HG03139 (cell line): ENCODE measurements around the gene FAP.

ENCODE experiments used
- ATAC-seq: cut with Tn5 transposase; IDR thresholded peaks from one replicate; pipeline ENCODE4 v1.9.1; 2021; ENCODE audit not compliant: unreplicated experiment

Gene FAP

GRCh38 chr2:162243294-162243693 is at the start of gene FAP:
FAP (minus strand) TSS chr2:162243445; CDS start chr2:162243327, 118 bp downstream.
- ATAC-seq, result no peak

- ATAC-seq, result no peak
Observed at GRCh38 chr2:162291748-162292147, 48.5 kb upstream of the FAP start.

- no peak for ATAC-seq
Observed at GRCh38 chr2:162282765-162283425, 39.6 kb upstream of the FAP start.

GRCh38 chr2:162280654-162281053 is 37.4 kb upstream of the FAP start:
- ATAC-seq, result no peak

GRCh38 chr2:162277381-162277780 is 34.1 kb upstream of the FAP start:
- no peak for ATAC-seq

- ATAC-seq, result no peak
Observed at GRCh38 chr2:162267996-162268395, 24.8 kb upstream of the FAP start.

- no peak for ATAC-seq
Observed at GRCh38 chr2:162267496-162267895, 24.3 kb upstream of the FAP start.

DNA sequence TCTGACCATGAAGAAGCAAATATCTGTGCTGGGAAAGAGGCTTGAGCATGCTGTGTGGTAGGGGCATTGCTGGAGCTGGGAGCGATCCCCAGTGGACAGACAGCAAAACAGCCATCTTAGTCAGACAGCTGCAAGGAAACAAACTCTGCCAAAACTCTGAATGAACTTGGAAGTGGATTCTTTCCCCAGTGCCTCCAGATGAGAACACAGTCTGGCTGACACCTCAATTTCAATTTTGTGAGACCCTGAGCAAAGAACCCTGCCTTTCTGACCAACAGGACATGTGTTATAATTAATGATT is 23.2 kb upstream of the FAP start:
- no peak for ATAC-seq

DNA sequence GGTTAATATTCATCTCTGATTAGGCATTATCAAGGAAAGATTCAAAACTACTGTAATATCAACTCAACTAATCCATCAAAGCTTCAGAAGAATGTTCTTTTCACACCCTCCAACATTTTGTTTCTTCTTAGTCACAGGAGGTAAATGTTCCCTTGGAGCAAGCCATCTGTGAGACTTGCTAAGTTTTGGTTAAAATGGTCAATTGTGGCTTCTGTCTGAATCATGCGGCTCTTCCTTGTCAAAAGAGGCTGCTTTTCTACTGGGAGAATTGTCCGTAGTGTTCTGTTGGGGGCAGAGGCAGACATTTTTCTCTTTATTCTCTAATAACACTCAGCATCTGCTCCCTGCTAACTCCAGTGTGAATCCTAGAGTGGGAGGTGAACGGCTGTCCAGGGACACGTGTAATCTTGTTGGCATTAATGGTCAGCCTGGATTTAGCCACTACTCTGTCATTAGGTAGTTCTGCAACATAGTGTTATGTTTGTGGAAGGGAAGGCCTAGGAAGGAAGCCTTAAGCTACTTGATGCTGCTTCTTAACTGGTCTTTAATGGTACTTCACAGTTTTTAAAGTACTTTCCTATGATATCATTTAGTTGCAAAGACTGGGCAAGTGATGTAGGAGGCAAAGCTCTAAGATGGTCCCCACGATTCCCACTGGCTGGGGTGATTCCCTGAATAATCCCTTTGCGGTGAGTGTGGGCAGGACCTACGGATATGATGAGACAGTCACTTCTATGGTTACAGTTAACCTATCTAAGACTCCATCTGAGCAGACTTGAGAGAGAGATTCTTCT is 22.6 kb upstream of the FAP start:
- no peak for ATAC-seq

GRCh38 chr2:162261032-162261945 is 18.0 kb upstream of the FAP start:
- peak; percentile 54 for ATAC-seq

GRCh38 chr2:162258686-162259085 is 15.4 kb upstream of the FAP start:
- no peak for ATAC-seq

DNA sequence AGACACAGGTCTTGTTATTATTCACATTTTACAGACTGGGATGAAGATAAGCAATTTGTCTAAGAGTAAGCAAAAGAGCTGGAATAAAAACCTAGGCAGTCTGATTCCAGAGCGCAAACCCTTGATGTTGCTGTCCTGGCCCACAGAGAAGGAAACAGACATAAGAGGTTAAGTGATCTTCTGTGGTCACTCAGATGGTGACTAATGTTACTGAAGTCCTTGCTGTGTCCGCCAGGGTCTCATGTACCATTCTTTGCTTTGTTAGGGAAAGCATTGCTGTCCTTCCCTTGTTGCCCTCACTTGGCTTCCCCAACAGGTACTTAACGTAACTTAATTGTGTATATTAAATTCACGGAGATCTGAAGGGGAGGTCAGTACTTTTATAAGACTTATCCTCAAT is 14.9 kb upstream of the FAP start:
- no peak for ATAC-seq

GRCh38 chr2:162257425-162257824 is 14.2 kb upstream of the FAP start:
- ATAC-seq, result no peak

- ATAC-seq, result no peak
Observed at GRCh38 chr2:162256591-162256991, 13.3 kb upstream of the FAP start.

GRCh38 chr2:162254236-162254871 is 11.1 kb upstream of the FAP start:
- no peak for ATAC-seq

DNA sequence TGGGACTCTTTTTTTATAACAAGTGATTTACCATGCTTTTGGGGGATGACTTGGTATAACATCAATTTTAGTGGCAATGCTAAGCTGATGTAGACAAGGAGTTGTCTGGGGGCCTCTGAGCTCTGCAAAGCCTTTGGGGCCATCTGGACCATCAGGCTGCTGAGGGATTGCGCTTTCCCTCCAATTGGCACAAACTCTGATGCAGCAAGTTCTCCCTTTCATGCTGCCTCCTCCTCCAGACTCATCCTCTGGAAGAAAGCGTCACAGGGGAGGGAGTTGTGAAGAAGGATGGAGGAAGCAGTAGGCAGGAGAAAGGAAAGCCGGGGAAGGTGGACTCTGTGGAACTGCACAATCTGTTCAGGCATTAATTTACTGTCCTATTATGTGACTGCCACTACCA is 10.2 kb upstream of the FAP start:
- no peak for ATAC-seq

DNA sequence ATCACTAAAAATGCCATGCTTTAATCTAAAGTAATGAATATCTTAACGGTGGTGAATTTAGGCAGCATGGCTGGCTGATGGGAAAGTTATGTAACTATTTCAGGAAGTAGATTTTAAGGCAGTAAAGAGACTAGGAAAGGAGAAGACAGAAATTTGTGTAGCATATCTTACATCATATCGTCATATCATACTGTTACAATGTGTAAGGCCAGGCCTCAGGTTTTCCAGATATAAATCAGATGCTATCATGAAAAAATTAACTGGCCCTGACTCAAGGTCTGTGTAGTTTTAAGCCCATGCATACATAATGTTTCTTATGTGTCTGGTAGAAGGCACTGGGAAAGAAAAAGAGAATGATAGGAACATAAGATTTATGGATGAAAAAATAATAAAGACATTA is 8.9 kb upstream of the FAP start:
- no peak for ATAC-seq

DNA sequence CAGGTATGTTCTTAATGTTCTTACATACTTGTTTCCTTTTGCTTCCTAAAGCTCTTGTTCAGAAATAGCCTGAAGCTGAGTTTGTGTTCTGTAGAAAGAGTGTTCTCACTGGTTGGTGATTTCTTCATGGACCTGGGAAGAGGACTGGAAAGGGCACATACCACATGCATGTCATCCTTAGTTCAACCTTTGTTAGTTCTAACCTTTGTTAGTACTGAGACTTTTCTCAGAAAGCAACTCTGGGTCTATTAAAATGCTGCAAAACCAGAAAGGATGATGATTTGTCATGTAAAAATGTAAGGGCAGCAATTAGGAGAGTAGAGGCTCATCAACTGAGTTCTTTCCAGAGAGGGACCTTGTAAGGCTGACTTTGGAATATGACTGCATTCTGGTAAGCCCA is 2.5 kb upstream of the FAP start:
- ATAC-seq, result no peak

DNA sequence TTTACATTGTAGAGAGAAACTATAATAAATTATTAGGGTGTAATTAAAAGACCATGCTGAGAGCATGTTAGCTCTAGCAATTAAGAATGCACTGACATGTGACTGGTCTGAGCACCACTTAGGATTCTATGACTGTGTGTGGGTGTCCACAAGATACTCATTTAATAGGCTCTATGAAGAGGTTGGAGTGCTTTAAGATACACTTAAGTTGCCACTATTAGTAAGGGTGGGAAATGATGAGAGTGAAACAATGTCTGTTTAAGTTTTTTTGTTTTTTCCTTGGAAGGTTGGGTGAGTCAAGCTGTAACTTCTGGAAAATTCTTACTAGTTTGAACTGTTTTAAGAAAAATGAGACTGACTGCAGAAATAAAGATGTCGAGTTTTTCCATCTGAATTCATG is 1.8 kb upstream of the FAP start:
- ATAC-seq, result no peak

DNA sequence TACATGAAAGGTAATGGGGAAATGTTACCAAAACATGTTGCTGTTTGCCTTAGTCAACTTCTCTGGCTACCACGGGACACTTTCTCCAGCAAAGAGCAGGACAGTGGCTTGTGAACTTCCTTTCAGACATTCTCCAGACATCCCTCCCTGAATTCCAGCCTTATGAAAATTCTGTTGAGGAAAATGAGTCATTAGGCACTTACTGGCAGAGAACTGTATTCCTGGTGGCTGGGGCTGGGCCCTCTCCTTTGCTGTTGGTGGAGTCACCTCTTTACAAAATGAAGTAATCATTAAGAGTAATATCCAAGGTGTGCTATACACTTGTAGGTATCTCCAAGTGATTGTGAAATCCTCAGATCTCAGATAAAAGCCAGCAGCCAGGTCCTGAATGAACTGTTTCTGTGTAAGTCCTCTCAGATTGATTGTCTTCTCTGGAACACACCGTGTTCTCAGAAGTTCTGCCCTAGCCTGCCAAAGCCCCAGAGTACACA is 1.3 kb upstream of the FAP start:
- ATAC-seq, result no peak

GRCh38 chr2:162243715-162244114 is 470 bp upstream of the FAP start:
- no peak for ATAC-seq
